Dermis microvascular lymphatic vessel endothelial cell (primary cell): ENCODE measurements around the gene MRPL20. TPM values are rescaled to one million over a fixed set of nuclear protein-coding genes. Genes with fewer than 3 reads are reported as not detected.
"Not testable (repeated sequence)": the region's sequence is repeated elsewhere in the genome, so short reads cannot be mapped to it uniquely, and the experiment has no call there.

Experiments used
- DNase-seq, 2 donors: peaks; one replicate each; pipeline versions ENCODE4 v3.0.0 to v3.0.0-alpha.2; 2010; ENCODE audit warnings: low read depth in 2 of 2
- total RNA-seq: library from RNA; depleted of rRNA; stranded (reverse); fragments of >200 nt; gene quantifications from 2 replicates; pipeline ENCODE4 v1.2.1, GENCODE V29; 2014

Gene MRPL20
- total RNA-seq, 1 donor from 2014 or later: 95.9 TPM

DNA sequence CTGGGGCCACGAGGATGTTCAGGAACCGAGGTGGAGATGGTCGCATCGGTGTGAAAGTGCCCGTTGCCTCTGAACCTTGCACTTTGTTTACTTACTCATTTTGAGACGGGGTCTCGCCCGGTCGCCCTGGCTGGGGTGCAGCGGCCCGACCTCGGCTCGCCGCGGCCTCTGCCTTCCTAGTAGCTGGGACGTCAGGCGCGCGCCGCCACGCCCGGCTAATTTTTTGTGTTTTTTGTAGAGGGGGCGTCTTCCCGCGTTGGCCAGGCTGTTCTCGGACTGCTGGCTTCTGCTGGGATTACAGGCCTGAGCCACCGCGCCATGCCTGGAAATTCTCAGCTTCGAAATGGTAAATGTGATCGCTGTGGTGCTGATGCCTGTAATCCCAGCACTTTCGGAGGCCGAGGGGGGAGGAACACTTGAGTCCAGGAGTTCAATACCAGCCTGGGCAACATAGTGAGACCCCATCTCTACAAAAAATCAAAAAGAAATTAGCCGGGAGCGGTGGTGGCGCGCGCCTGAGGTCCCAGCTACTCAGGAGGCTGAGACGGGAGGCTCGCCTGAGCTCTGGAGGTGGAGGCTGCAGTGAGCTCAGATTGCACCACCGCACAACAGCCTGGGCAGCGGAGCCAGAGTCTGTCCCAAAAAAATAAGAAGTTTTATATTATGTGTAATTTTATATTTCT is 684 bp upstream of the MRPL20 start:
- peak in 1 of 2 donors; percentile 70 for DNase-seq

DNA sequence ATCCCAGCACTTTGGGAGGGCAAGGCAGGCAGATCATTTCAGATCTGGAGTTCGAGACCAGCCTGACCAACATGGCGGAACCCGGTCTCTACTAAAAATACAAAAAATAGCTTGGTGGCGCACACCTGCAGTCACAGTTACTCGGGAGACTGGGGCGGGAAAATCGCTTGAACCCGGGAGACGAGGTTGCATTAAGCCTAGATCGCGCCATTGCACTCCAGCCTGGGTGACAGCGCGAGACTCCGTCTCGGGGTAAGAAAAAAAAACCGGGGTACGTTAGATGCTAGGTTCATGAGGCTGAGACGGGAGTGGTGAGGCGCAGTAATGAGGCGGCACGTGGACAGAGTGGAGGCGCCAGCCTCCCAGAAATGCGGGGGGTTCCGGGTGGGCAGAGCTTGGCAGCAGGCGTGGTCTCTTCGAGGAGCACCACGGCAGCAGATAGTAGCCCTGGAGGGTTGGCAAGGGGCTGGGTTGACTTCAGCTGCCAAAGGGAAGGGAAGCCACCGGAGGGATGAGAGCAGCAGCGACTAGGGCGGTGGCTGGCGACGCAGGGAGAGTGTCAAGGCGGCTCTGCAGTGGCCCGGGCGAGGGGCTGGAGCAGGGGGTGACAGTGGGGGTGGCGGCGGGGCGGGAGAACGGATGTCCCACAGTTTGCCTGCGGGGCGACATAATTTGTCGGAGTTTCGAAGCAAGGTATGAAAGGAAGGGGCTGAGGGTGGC is 832 bp downstream of the MRPL20 start:
- no peak for DNase-seq

DNA sequence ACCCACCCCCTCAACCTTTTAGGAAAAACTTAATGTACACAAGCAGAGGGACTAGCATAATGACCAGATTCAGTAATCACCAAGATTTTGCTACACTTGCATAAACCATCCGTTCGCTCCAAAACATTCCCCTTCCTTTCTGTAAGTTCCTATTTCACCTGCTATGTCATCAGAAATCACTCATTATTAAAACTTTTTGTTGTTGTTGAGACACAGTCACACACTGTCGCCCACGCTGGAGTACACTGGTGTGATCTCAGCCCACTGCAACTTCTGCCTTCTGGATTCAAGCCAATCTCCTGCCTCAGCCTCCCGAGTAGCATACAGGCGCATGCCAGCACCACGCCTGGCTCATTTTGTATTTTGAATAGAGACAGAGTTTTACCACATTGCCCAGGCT is 3.4 kb downstream of the MRPL20 start:
- DNase-seq: no peak

DNA sequence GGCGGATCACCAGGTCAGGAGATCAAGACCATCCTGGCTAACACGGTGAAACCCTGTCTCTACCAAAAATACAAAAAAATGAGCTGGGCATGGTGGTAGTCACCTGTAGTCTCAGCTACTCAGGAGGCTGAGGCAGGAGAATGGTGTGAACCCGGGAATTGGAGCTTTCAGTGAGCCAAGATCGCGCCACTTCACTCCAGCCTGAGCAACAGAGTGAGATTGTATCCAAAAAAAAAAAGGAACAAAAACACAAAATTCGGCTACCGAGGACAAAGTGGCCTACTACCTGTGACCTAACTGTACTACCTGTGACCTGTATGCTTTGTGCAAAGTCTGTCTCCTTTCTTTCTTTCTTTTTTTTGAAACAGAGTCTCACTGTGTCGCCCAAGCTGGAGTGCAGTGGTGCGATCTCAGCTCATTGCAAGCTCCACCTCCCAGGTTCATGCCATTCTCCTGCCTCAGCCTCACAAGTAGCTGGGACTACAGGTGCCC is 4.1 kb downstream of the MRPL20 start:
- DNase-seq: not testable (repeated sequence)

DNA sequence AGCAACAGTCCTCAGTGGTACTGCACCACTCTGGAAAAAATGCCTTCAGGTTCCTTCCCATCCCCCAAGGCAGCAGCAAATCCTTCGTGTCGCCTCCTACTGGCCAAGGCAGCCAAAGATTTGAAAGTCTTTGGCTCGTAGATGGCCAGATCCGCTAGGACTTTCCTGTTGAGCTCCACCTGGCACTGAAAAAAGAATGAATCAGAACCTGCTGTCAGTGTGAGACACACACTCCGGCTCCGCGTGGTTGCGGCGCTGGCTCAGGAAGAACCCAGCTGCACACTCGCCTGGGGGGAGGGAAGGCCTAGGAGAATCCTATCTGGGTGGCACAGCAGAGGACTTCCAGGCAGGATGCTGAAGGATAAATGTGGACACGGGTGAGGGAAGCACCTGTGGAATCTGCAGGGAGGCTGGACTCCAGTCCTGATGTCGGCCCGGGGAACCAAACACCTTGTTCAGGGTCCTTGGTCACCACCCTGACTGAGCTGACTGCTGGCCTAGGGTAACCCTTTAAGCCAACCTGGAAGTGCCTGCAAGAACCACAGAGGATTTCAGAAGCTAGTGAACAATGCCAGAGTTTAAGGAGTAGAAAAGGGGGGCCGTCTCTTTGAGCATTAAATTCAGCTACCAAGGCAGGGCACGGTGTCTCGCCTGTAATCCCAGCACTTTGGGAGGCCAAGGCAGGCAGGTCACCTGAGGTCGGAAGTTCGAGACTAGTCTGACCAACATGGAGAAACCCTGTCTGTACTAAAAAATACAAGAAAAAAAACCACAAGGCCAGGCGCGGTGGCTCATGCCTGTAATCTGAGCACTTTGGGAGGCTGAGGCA is 4.8 kb downstream of the MRPL20 start:
- peak; percentile 49 to 83 for DNase-seq

DNA sequence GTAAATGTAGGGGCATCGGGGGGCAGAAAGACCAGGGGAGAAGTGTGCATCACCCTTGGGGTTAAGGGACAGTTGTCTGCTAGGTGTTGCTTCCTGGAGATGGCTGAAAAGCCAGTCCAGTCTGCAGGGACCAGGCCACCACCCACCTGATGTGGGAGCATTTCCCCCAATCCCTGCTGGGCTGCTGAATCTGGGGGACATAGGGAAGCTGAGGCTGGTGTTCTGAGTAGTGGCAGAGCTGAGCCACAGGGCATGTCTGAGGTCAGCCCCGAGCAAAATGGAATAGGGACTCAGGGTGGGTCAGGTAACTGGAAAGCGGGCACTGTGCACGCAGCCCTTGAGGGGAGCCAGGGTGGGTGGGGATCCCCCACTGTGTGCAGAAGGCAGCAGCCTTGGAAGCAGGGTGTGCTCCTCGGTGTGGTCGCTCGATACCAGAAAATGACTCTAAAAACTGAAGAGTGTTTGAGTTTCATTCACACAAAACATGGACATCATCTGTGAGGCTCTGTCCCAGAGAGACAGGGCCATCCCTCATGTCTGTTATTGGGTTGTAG is 5.6 kb downstream of the MRPL20 start:
- DNase-seq: no peak

DNA sequence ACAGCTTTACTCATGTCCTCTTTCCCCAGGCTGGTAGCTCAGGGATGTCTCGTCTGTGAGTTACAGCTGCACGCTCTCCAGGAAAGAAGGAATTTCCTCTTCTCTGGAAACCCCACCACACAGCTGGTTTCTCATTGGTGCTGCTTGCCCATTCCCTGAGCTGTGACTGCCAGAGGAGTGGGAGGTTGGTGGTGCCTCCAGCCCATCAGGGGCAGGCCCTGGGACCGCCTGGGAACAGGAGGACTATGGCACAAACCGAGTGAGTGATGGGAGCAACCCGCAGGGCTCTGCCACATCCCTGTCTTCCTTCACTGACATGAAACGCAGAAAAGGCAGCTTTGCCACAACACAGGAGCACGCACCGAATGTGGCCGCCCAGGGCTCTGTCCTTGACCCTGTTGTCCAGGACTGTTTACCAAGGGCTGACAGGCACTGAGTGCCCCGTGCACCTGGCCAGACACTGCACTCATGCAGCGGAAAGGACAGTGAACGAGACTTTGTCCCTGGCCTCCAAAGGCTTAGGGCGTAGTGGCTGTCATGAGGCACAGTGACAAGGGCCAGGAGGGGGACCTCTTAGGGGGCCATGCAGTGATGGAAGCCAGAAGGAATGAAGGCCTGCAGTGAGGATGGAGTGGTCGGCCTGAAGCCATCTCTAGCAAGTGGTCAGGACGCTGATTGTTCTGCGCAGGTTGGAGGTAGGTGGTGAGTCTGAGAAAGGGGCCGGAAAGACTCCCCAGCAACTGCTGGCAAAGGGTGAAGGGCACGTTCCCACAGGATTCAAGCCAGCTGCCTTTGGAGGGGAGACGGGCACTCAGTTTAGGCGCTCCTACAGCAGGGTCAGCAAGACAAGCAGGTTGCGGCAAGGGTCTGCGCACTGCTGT is 6.3 kb downstream of the MRPL20 start:
- peak in 1 of 2 donors; percentile 27 for DNase-seq

DNA sequence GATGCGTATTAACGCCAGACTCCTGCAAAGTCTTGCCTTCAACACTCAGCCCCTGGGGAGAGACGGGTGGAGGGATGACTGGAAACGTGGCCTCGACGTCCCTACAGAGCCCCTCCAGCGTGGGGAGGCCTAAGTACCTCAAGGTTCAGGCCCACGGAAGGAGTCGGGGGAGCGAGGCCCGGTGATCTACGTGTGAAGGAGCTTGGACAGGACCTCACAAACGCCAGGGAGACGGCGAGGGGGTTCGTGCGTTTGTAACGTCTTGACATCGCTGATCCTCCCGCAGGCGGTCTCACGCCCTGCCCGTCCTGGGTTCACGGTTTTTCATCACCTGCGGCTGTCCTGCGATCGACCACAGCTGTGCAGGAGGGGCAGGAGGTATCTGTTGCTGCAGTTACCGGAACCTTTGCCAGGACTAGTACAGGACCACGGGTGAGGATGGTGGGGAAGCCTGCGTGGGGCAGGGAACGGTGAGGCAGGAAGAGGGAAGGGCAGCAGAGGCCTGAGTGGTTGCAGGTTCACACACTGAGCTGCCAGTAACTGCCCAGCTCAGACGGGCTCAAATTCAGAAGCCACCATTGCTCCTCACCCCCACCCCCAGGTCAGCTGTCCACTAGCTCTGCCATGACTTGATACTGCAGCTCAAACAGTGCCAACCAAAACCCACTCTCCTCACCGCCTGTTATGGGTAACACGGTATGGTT is 7.1 kb downstream of the MRPL20 start:
- DNase-seq: peak in 1 of 2 donors; percentile 36

DNA sequence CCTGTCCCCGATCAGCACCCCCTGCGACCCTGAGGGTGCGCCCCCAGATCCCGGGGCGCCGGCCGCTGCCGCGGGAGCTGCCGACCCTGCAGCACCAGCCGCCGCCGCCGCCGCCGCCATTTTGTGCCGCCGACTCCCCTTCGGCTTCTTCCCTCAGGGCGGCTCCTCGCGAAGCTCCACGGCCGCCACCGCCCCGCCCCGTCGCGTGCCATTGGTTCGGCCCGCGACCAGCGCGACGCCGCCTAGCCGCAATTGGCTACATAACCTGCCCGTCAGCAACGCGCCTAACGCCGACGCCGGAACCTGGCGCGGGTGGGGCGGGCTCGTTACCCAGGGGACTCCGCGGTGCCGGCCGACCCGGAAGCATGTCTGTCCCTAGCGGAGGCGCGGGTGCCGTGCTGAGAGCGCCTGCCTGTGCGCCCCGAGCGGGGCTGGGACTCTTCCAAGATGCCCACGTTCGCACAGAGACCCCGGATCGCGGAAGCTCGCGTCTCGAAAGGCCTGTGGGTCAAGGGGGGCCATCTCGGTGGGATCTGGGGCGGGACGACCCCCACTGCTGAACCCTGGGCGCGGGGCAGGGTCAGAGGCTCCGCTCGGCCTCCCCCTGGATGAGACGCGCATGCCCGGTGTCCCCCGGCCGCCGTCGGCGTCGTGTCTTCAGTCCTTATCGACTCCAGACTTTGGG is 7.8 kb downstream of the MRPL20 start, which contains the start of gene CCNL2:
Gene CCNL2, minus strand, starts transcription at position 149 of the 685 bp plus-strand sequence. Its CDS starts 29 bp downstream, at position 120.
- peak; percentile 93 to 98 for DNase-seq

DNA sequence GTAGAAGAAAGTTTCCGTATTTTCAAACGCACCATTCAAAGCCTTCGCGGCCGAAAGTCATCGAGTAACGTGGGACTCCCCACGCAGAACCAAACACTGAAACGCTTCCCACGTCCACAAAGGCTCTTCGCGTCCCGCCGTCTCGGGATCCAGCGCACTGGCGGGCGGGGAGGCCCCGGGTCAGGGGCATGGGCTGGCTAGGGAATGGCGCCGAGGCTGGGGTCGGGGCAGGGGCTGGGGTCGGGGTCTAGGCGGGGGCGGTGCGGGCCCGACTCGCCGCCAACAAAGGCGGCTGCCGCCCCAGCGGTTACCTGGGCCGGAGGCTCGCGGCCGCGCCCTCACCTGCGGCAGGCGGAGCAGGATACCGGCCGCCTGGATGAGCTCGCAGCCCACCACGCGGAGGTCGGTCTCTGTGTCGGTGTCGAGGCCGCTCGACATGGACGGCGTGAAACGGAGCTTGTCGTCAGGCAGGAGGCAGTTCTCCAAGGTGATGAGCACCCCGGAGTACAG is 8.4 kb downstream of the MRPL20 start:
- no peak for DNase-seq

DNA sequence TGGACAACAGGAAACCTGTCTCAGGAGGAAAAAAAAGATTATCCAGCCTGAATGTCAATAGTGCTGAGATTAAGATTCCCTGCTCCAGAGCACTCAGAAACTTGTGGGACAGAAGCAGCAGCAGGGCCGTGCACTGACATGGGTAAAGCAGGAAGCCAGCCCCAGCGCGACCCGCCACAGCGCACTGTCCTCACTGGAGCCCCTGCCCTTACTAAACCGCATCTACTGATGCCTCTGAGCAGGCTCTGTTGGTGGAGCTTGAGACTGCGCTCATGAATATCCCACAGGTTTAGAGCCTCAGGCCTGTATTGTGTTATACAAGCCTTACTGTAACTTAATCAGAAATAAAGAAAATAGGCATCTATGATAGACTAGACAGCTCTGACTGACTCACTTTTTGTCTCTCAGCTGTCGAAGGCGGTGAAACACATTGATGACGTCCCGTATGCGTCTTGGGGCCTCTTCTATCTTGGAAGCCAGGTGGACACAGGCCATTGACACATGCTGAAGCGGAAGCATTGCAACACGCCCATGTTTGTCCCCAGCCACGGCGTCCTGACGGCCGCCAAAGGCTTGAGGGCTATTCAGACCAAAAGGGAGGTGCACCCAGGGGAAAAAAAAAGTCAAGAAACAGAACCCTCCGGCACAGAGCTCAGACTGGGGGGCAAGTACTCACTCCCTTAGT is 9.1 kb downstream of the MRPL20 start:
- DNase-seq: peak in 1 of 2 donors; percentile 47

DNA sequence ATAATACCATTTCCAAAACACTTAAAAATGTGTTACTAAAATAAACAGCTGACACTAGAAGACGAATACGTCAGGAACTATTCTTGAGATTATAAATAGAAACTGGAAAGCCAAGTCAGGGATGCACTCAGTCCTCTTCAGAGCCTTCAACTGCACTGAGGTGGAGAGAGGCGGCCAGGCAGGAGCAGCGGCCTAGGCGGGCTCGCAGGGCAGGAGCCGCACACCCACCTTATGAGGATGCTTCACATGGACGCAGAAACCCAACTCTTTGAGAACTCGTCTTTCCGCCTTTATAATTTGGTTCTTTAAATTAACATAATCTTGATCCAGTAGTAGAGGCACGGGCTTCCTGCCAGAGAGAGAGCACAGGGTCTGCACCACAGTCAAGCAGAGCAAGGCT is 11.9 kb downstream of the MRPL20 start:
- no peak for DNase-seq

DNA sequence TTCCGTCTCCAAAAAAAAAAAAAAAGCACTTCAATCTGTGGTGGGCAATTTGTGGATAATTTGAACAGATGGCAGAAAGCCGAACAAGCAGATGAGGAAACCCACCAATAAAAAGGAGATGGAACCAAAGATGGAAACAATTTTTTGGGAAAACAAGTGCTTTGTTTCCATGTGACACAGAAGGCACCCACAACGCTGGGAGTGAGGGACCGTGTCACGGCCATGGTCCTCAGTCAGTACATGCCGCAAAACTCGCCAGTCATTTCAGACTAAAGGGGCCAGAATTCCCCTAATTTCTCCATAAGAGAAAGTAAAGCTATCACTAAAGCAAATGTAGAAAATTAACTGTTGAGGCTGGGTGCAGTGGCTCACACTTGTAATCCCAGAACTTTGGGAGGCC is 13.0 kb downstream of the MRPL20 start:
- no peak for DNase-seq

DNA sequence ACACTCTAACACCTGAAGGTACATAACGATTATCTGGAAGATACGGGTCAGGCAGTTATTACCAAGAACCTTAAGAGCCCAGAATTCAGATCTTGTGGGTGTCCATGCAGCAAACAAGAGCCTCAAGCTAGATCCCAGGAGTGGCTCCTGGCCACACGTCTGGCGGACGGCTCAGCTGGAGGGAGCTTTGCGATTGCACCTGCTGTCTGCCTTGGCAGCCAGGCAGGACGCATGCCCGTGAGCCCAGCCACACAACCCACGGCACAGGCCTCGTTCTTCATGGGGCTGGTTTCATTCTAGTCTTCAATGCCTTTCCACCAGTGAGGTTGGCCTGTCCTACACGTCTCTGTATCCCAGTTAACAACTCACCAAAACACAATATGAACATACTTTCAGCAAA is 13.7 kb downstream of the MRPL20 start:
- no peak for DNase-seq

DNA sequence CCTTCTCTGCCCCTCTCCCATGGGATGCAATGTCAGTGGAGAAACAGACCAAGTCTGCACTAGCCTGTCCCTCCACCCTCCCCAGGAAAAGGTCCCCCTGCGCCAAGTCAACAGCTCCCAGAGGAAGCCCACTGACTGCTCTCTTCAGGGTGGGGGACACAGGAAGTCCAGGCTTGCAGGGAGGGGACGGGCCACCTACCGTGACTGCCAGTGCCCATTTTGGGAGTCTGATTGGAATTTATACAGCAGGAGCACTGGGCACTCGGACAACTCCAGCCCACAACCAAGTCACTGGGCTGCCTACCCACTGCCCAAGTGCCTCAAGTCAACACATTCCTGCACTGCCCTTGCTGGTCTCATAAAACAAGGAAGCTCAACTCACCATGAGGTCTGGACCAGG is 14.1 kb downstream of the MRPL20 start:
- DNase-seq: no peak

DNA sequence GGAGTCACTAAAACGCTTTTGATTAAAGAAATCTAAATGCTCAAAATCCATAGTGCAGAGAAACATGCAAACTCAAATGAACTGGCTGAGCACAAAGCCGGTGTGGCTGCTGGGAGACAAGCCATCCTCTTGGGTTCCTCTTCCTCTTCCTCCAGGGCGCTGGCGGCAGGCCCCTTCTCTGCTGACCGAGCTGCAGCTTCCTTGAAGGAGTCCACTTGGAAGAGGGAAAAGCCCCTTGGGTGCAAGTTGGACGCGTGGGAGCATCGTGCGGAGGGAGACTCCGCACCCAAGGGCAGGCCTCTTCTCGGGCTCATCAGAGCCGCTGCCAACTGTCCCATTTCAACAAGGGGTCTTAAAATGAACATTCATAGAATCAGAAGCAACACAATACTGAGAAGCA is 15.9 kb downstream of the MRPL20 start:
- DNase-seq: no peak

DNA sequence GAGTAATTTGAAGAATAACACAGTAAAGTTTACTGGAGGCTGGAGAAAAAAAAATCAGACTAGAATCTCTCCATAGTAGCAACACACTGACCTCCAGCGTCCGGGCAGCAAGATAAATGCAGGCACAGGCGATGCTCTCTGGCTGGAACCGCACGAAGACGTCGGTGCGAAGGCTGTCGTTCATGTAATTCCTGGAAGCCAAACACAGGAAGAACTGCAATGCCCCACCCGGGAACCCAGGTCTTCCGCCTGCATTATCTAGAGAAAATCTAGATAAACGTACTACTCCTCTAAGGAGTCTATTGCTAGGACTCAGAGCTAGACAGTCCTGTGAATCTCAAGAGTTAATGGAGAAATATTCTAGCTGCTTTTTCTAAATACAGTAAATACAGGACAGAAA is 16.4 kb downstream of the MRPL20 start:
- no peak for DNase-seq

DNA sequence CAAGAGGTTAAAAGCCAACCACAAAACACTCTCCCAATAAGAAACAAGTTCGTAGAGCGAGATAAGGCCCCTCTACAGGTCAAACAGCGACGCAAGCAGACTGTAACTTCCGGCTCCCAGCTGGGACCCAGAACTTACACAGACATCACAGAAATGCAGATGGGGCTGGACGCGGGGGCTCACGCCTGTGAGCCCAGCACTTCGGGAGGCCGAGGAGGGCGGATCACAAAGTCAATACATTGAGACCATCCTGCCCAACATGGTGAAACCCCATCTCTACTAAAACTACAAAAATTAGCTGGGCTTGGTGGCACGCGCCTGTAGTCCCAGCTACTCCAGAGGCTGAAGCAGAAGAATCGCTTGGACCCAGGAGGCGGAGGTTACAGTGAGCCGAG is 19.0 kb downstream of the MRPL20 start:
- DNase-seq: no peak
